Activated CD8-positive, alpha-beta memory T cell treated with anti-CD3 and anti-CD28 coated beads, Interleukin-2, amount 50 U/mL, for 1 hour (primary cell): Measurements from ENCODE around the gene DIAPH2.
"Not testable (repeated sequence)": the region's sequence is repeated elsewhere in the genome, so short reads cannot be mapped to it uniquely, and the experiment has no call there.

ENCODE experiments used
- DNase-seq: peaks from one replicate; pipeline ENCODE4 v3.0.0-alpha.2; 2020; ENCODE audit errors: extremely low read depth

DIAPH2 gene

GRCh38 chrX:96684339-96685209, at the start of gene DIAPH2:
DIAPH2 (plus strand) TSS chrX:96684842.
- no peak for DNase-seq

GRCh38 chrX:96650023-96650422, 34.6 kb upstream of the DIAPH2 start:
- DNase-seq, result no peak

GRCh38 chrX:96655947-96656623, 28.6 kb upstream of the DIAPH2 start:
- DNase-seq, result no peak

GRCh38 chrX:96682516-96682915, 2.1 kb upstream of the DIAPH2 start:
- DNase-seq, result no peak

- no peak for DNase-seq
These were observed 674 bp upstream of the DIAPH2 start for GRCh38 chrX:96683997-96684338.

- DNase-seq, result no peak
These were observed 813 bp downstream of the DIAPH2 start for GRCh38 chrX:96685210-96686099.

GRCh38 chrX:96687776-96688175, 3.1 kb downstream of the DIAPH2 start:
- no peak for DNase-seq

GRCh38 chrX:96688789-96689188, 4.1 kb downstream of the DIAPH2 start:
- DNase-seq, result no peak

GRCh38 chrX:96689991-96690390, 5.3 kb downstream of the DIAPH2 start:
- no peak for DNase-seq

- DNase-seq, result no peak
These were observed 7.8 kb downstream of the DIAPH2 start for GRCh38 chrX:96692454-96692853.

GRCh38 chrX:96692890-96693289, 8.2 kb downstream of the DIAPH2 start:
- no peak for DNase-seq

GRCh38 chrX:96693407-96693806, 8.8 kb downstream of the DIAPH2 start:
- no peak for DNase-seq

- no peak for DNase-seq
These were observed 11.8 kb downstream of the DIAPH2 start for GRCh38 chrX:96696462-96696861.

GRCh38 chrX:96700625-96701024, 16.0 kb downstream of the DIAPH2 start:
- no peak for DNase-seq

GRCh38 chrX:96703379-96703778, 18.7 kb downstream of the DIAPH2 start:
- DNase-seq, result no peak

GRCh38 chrX:96703816-96704215, 19.2 kb downstream of the DIAPH2 start:
- no peak for DNase-seq

GRCh38 chrX:96704629-96705028, 20.0 kb downstream of the DIAPH2 start:
- no peak for DNase-seq

GRCh38 chrX:96705905-96706304, 21.3 kb downstream of the DIAPH2 start:
- no peak for DNase-seq

- DNase-seq, result no peak
These were observed 23.2 kb downstream of the DIAPH2 start for GRCh38 chrX:96707804-96708203.

- no peak for DNase-seq
These were observed 25.4 kb downstream of the DIAPH2 start for GRCh38 chrX:96710031-96710430.

- no peak for DNase-seq
These were observed 28.7 kb downstream of the DIAPH2 start for GRCh38 chrX:96713303-96713702.

GRCh38 chrX:96714393-96714792, 29.8 kb downstream of the DIAPH2 start:
- DNase-seq, result not testable (repeated sequence)
